ENCODE measurements around the gene ZBTB16. TPM values are rescaled to one million over a fixed set of nuclear protein-coding genes. Genes with fewer than 3 reads are reported as not detected.
A peak's percentile ranks its signal among the peaks of the same experiment; 100 is the strongest.

The ZBTB16 gene
- total RNA-seq, 2 experiments from 2014 or later: 19.1 to 20.6 TPM

GRCh38 chr11:114207096-114207495 lies 147.6 kb downstream of the ZBTB16 start:
- POLR2A ChIA-PET: interaction anchor here (2.0 kb wide), 1 partner anchor 24 kb away, joined by 8 read pairs; no protein-coding TSS in a partner anchor

GRCh38 chr11:114208377-114208776 lies 148.9 kb downstream of the ZBTB16 start:
- no peak for TF ChIP-seq CTCF (IDR thresholded peaks at IDR 0.05)
- POLR2A ChIA-PET: interaction anchor here (0.9 to 1.2 kb wide), 3 partner anchors 12 to 50 kb away, joined by 3 to 9 read pairs (median 3); no protein-coding TSS in a partner anchor
- H3K27ac ChIP-seq (ENCODE audit: low read depth in 1 of 2, low read length in 2 of 2): no peak overlapping the region
- Mint-ChIP-seq H3K4me3 (no peak overlapping the region), H3K27me3 (no peaks in the 10 kb centered on the region), H3K9me3 (no peaks in the 10 kb centered on the region), H3K36me3 (ENCODE audit: low read depth) (no peaks in the 10 kb centered on the region), H3K4me1 (ENCODE audit: low read depth) (peaks cover 24% of the 10 kb centered on the region), H3K27ac (peak overlapping the region; percentile 14)
- no peaks in the 10 kb centered on the region for H3K27me3 ChIP-seq (ENCODE audit: control insufficient read depth in 1 of 2, insufficient read depth in 2 of 2, low read length in 2 of 2)
- H3K9me3 ChIP-seq (ENCODE audit: control insufficient read depth in 1 of 2, insufficient read depth in 1 of 2, low read length in 2 of 2): no peaks in the 10 kb centered on the region
- no peaks in the 10 kb centered on the region for H3K36me3 ChIP-seq (ENCODE audit: insufficient read depth, low read length)
- H3K4me1 ChIP-seq (ENCODE audit: insufficient read depth, low read length): peaks cover 23% of the 10 kb centered on the region
- no peak overlapping the region for H3K4me3 ChIP-seq (ENCODE audit: low read length)
- DNase-seq (peak in 10 of 14 experiments; percentile 16 to 73 (median 24)), ATAC-seq (ENCODE audit: poor library complexity) (peak; percentile 91)
- intact Hi-C loops (cut with DNase I, micrococcal nuclease): loop anchor here in 1 of 2 experiments (5.0 kb wide), 1 partner anchor 44 kb away; no protein-coding TSS in a partner anchor
- CTCF ChIA-PET: no interaction called here

More at GRCh38 chr11:114207096-114207495, 147.6 kb downstream of the ZBTB16 start:
- CTCF ChIA-PET: no interaction called here
- Histone ChIP-seq H3K36me3 (ENCODE audit: insufficient read depth, low read length) (no peaks in the 10 kb centered on the region), H3K27ac (ENCODE audit: low read depth in 1 of 2, low read length in 2 of 2) (no peak overlapping the region), H3K27me3 (ENCODE audit: control insufficient read depth in 1 of 2, insufficient read depth in 2 of 2, low read length in 2 of 2) (no peaks in the 10 kb centered on the region), H3K4me1 (ENCODE audit: insufficient read depth, low read length) (peaks cover 23% of the 10 kb centered on the region), H3K9me3 (ENCODE audit: control insufficient read depth in 1 of 2, insufficient read depth in 1 of 2, low read length in 2 of 2) (no peaks in the 10 kb centered on the region), H3K4me3 (ENCODE audit: low read length) (no peak overlapping the region)
- no peak for TF ChIP-seq CTCF (IDR thresholded peaks at IDR 0.05)
- DNase-seq: no peak
- no peak for ATAC-seq (ENCODE audit: poor library complexity)
- Mint-ChIP-seq H3K9me3 (no peaks in the 10 kb centered on the region), H3K27ac (no peak overlapping the region), H3K4me3 (no peak overlapping the region), H3K36me3 (ENCODE audit: low read depth) (no peaks in the 10 kb centered on the region), H3K27me3 (no peaks in the 10 kb centered on the region), H3K4me1 (ENCODE audit: low read depth) (peaks cover 29% of the 10 kb centered on the region)
- intact Hi-C loops (cut with DNase I, micrococcal nuclease): loop anchor here in 1 of 2 experiments (5.0 kb wide), 1 partner anchor 45 kb away; no protein-coding TSS in a partner anchor

- Mint-ChIP-seq H3K27ac (no peak overlapping the region), H3K4me3 (no peak overlapping the region), H3K27me3 (no peaks in the 10 kb centered on the region), H3K4me1 (ENCODE audit: low read depth) (peaks cover 24% of the 10 kb centered on the region), H3K9me3 (no peaks in the 10 kb centered on the region), H3K36me3 (ENCODE audit: low read depth) (no peaks in the 10 kb centered on the region)
- ChIA-PET CTCF (no interaction called here), POLR2A (no interaction called here)
- Histone ChIP-seq H3K4me3 (ENCODE audit: low read length) (no peak overlapping the region), H3K4me1 (ENCODE audit: insufficient read depth, low read length) (peaks cover 23% of the 10 kb centered on the region), H3K27me3 (ENCODE audit: control insufficient read depth in 1 of 2, insufficient read depth in 2 of 2, low read length in 2 of 2) (no peaks in the 10 kb centered on the region), H3K27ac (ENCODE audit: low read depth in 1 of 2, low read length in 2 of 2) (no peak overlapping the region), H3K36me3 (ENCODE audit: insufficient read depth, low read length) (no peaks in the 10 kb centered on the region), H3K9me3 (ENCODE audit: control insufficient read depth in 1 of 2, insufficient read depth in 1 of 2, low read length in 2 of 2) (no peaks in the 10 kb centered on the region)
- no peak for ATAC-seq (ENCODE audit: poor library complexity)
- no peak for TF ChIP-seq CTCF (IDR thresholded peaks at IDR 0.05)
- no peak for DNase-seq
- intact Hi-C loops (cut with DNase I, micrococcal nuclease): loop anchor here in 1 of 2 experiments (5.0 kb wide), 1 partner anchor 43 kb away; no protein-coding TSS in a partner anchor
Measured at GRCh38 chr11:114209343-114209742, 149.8 kb downstream of the ZBTB16 start.
